Measurements from ENCODE around the gene UNC13A. TPM values are rescaled to one million over a fixed set of nuclear protein-coding genes. Genes with fewer than 3 reads are reported as not detected.

The UNC13A gene
- total and polyA plus RNA-seq, 2 of the 13 experiments (the other 11 are each of a cell fraction or from before 2014, with no cell fraction given) = 0.11 to 0.45 TPM

DNA sequence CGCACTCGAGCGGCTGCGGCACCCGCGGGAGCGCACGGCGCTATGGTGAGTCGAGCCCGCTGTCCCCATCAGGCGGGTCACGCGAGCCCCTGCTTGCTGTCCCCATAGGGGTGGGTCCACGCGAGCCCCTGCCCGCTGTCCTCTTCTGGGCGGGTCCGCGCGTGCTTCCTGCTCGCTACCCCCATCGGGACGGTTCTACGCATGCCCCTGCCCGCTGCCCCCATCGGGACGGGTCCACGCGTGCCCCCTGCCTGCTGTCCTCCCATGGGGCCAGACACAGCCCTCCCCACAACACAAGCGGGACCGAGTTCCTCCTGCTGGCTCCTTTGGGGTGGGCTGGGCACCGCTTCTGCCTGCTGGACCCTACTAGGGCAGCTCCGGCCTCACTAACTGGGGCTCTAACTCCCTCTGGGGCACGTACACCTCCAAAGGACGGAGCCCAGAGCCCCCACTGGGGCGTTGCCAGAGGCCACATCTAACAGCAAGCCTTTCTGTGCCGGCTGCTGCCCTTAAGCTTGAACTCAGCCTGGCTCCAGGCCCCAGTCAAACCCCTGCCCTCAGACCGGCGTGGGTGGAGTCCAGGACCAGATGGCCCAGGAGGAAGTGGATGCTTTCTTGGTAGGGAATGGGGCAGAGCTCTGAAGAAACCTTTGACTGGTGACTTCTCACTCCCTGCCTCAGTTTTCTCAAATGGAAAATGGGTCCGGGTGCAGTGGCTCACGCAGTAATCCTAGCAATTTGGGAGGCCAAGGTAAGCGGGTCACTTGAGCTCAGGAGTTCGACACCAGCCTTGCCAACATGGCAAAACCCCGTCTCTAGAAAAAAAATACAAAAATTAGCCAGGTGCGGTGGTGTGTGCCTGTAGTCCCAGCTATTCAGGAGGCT lies 132.0 kb downstream of the UNC13A start (continued):
- TF ChIP-seq ZNF337 (CRISPR knock-in tag; IDR thresholded peaks at IDR 0.05; ENCODE audit: borderline replicate concordance, low read depth) (no peak), HCFC1 (IDR thresholded peaks at IDR 0.05; ENCODE audit: low read depth, low read length) (no peak), XRCC5 (optimal IDR thresholded peaks at IDR 0.05; ENCODE audit: low read length) (no peak), CCDC6 (CRISPR knock-in tag; IDR thresholded peaks at IDR 0.05) (no peak; the same call in 1 of the 2 replicates), ZNF749 (CRISPR knock-in tag; IDR thresholded peaks at IDR 0.05; ENCODE audit: borderline replicate concordance) (no peak), HNRNPLL (IDR thresholded peaks at IDR 0.05; ENCODE audit: low read depth, low read length, poor library complexity, severe bottlenecking) (no peak), ZNF143 (CRISPR knock-in tag; IDR thresholded peaks at IDR 0.05) (no peak), ZNF333 (CRISPR knock-in tag; IDR thresholded peaks at IDR 0.05; ENCODE audit: borderline replicate concordance) (no peak), PHB2 (IDR thresholded peaks at IDR 0.05; ENCODE audit: partially characterized antibody) (no peak), JUN (CRISPR knock-in tag; IDR thresholded peaks at IDR 0.05) (no peak), ZNF816 (CRISPR knock-in tag; IDR thresholded peaks at IDR 0.05; ENCODE audit: borderline replicate concordance) (no peak), FOXP1 (IDR thresholded peaks at IDR 0.05) (no peak), FOXP1 (CRISPR knock-in tag; IDR thresholded peaks at IDR 0.05) (no peak), GATA4 (IDR thresholded peaks at IDR 0.05; ENCODE audit: borderline replicate concordance, low read depth) (no peak), TFDP1 (CRISPR knock-in tag; IDR thresholded peaks at IDR 0.05; ENCODE audit: borderline replicate concordance) (no peak), DPF2 (CRISPR knock-in tag; IDR thresholded peaks at IDR 0.05; ENCODE audit: borderline replicate concordance, low read depth) (no peak), ATRX (CRISPR knock-in tag; IDR thresholded peaks at IDR 0.05; ENCODE audit: borderline replicate concordance) (no peak), ZNF460 (CRISPR knock-in tag; IDR thresholded peaks at IDR 0.05; ENCODE audit: borderline replicate concordance) (no peak), TFAP4 (IDR thresholded peaks at IDR 0.05; ENCODE audit: borderline replicate concordance, low read depth) (no peak), MXI1 (IDR thresholded peaks at IDR 0.05; ENCODE audit: borderline replicate concordance, low read depth, low read length) (no peak)
- TF ChIP-seq, protein P1, sequence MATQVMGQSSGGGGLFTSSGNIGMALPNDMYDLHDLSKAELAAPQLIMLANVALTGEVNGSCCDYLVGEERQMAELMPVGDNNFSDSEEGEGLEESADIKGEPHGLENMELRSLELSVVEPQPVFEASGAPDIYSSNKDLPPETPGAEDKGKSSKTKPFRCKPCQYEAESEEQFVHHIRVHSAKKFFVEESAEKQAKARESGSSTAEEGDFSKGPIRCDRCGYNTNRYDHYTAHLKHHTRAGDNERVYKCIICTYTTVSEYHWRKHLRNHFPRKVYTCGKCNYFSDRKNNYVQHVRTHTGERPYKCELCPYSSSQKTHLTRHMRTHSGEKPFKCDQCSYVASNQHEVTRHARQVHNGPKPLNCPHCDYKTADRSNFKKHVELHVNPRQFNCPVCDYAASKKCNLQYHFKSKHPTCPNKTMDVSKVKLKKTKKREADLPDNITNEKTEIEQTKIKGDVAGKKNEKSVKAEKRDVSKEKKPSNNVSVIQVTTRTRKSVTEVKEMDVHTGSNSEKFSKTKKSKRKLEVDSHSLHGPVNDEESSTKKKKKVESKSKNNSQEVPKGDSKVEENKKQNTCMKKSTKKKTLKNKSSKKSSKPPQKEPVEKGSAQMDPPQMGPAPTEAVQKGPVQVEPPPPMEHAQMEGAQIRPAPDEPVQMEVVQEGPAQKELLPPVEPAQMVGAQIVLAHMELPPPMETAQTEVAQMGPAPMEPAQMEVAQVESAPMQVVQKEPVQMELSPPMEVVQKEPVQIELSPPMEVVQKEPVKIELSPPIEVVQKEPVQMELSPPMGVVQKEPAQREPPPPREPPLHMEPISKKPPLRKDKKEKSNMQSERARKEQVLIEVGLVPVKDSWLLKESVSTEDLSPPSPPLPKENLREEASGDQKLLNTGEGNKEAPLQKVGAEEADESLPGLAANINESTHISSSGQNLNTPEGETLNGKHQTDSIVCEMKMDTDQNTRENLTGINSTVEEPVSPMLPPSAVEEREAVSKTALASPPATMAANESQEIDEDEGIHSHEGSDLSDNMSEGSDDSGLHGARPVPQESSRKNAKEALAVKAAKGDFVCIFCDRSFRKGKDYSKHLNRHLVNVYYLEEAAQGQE (IDR thresholded peaks at IDR 0.05; ENCODE audit: borderline replicate concordance in 1 of 2, low read depth in 1 of 2, low read length in 2 of 2) = no peak
- TF ChIP-seq, protein P2, sequence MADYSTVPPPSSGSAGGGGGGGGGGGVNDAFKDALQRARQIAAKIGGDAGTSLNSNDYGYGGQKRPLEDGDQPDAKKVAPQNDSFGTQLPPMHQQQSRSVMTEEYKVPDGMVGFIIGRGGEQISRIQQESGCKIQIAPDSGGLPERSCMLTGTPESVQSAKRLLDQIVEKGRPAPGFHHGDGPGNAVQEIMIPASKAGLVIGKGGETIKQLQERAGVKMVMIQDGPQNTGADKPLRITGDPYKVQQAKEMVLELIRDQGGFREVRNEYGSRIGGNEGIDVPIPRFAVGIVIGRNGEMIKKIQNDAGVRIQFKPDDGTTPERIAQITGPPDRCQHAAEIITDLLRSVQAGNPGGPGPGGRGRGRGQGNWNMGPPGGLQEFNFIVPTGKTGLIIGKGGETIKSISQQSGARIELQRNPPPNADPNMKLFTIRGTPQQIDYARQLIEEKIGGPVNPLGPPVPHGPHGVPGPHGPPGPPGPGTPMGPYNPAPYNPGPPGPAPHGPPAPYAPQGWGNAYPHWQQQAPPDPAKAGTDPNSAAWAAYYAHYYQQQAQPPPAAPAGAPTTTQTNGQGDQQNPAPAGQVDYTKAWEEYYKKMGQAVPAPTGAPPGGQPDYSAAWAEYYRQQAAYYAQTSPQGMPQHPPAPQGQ (CRISPR knock-in tag; IDR thresholded peaks at IDR 0.05; ENCODE audit: borderline replicate concordance) = no peak

Data from HepG2 (cell line).